OCI-LY7 (cell line): ENCODE measurements around the gene ZNF202.

Source experiments
- EZH2phosphoT487 ChIP-seq: fragments of 200-600 bp; sonication (generic); IDR thresholded peaks from 2 replicates; pipeline ENCODE4 v1.6.1; 2018; ENCODE audit warnings: low read depth, borderline replicate concordance, mild to moderate bottlenecking, mixed run types, antibody characterized with exemption, low read length, moderate library complexity, mixed read lengths
- TF ChIP-seq, protein P1 (sequence below): fragments of 200-600 bp; sonication (generic); conservative IDR thresholded peaks from 2 replicates; pipeline ENCODE4 v1.5.1; 2014; ENCODE audit warnings: mild to moderate bottlenecking, antibody characterized with exemption, low read length, moderate library complexity, mixed read lengths

DNA sequence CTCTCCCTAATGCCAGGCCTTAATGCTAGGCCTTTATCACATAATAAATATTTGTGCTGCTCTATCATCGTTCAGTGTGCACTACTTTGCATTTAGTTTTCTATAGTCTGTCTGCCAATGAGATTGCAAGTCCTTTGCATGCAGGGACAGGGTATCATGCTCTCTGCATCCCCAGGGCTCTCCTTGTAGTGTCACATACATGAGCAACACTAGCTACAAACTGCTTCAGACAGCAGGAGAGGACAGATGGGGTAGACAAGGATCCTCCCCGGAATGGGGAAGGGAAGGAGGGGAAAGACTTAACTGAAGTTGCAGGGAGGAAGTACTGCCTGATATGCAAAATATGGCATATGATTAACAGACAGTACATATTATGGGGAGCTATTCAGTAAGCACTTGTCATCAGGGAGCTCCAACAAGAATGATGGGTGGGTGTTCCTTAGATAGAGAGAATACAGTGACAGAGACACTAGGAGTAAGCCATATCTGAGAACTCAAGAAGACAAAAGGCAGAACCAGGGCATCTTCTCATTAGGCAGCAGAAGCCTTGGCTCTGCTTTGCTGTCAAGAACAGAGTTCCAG is 42.8 kb downstream of the ZNF202 start:
- TF ChIP-seq EZH2phosphoT487, result no peak
- TF ChIP-seq, protein P1, sequence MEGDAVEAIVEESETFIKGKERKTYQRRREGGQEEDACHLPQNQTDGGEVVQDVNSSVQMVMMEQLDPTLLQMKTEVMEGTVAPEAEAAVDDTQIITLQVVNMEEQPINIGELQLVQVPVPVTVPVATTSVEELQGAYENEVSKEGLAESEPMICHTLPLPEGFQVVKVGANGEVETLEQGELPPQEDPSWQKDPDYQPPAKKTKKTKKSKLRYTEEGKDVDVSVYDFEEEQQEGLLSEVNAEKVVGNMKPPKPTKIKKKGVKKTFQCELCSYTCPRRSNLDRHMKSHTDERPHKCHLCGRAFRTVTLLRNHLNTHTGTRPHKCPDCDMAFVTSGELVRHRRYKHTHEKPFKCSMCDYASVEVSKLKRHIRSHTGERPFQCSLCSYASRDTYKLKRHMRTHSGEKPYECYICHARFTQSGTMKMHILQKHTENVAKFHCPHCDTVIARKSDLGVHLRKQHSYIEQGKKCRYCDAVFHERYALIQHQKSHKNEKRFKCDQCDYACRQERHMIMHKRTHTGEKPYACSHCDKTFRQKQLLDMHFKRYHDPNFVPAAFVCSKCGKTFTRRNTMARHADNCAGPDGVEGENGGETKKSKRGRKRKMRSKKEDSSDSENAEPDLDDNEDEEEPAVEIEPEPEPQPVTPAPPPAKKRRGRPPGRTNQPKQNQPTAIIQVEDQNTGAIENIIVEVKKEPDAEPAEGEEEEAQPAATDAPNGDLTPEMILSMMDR, result no peak
